ENCODE results near the gene MAGI2.

The MAGI2 gene

GRCh38 chr7:79453558-79454360 is at the start of gene MAGI2:
Gene MAGI2, minus strand, starts transcription at chr7:79453667. Its CDS starts 347 bp downstream, at chr7:79453320.
- DNase-seq (ENCODE audit: low read depth): peak; percentile 83

- DNase-seq (ENCODE audit: low read depth): no peak
Measured at GRCh38 chr7:79502151-79502550, 48.7 kb upstream of the MAGI2 start.

- no peak for DNase-seq (ENCODE audit: low read depth)
Measured at GRCh38 chr7:79500759-79501158, 47.3 kb upstream of the MAGI2 start.

- DNase-seq (ENCODE audit: low read depth): no peak
Measured at GRCh38 chr7:79497728-79498127, 44.3 kb upstream of the MAGI2 start.

- DNase-seq (ENCODE audit: low read depth): peak; percentile 4
Measured at GRCh38 chr7:79495544-79496272, 42.2 kb upstream of the MAGI2 start.

GRCh38 chr7:79494046-79494445 is 40.6 kb upstream of the MAGI2 start:
- no peak for DNase-seq (ENCODE audit: low read depth)

GRCh38 chr7:79489371-79489770 is 35.9 kb upstream of the MAGI2 start:
- no peak for DNase-seq (ENCODE audit: low read depth)

GRCh38 chr7:79478386-79478785 is 24.9 kb upstream of the MAGI2 start:
- no peak for DNase-seq (ENCODE audit: low read depth)

- DNase-seq (ENCODE audit: low read depth): no peak
Measured at GRCh38 chr7:79475455-79475854, 22.0 kb upstream of the MAGI2 start.

- no peak for DNase-seq (ENCODE audit: low read depth)
Measured at GRCh38 chr7:79471699-79472098, 18.2 kb upstream of the MAGI2 start.

GRCh38 chr7:79471283-79471682 is 17.8 kb upstream of the MAGI2 start:
- DNase-seq (ENCODE audit: low read depth): no peak

GRCh38 chr7:79465551-79465950 is 12.1 kb upstream of the MAGI2 start:
- DNase-seq (ENCODE audit: low read depth): no peak

- DNase-seq (ENCODE audit: low read depth): no peak
Measured at GRCh38 chr7:79464051-79464450, 10.6 kb upstream of the MAGI2 start.

- no peak for DNase-seq (ENCODE audit: low read depth)
Measured at GRCh38 chr7:79462390-79462789, 8.9 kb upstream of the MAGI2 start.

GRCh38 chr7:79461660-79462059 is 8.2 kb upstream of the MAGI2 start:
- no peak for DNase-seq (ENCODE audit: low read depth)

GRCh38 chr7:79459381-79459780 is 5.9 kb upstream of the MAGI2 start:
- DNase-seq (ENCODE audit: low read depth): peak; percentile 91

- DNase-seq (ENCODE audit: low read depth): no peak
Measured at GRCh38 chr7:79458796-79459195, 5.3 kb upstream of the MAGI2 start.

GRCh38 chr7:79455173-79455790 is 1.8 kb upstream of the MAGI2 start:
- no peak for DNase-seq (ENCODE audit: low read depth)

GRCh38 chr7:79454361-79454960 is 994 bp upstream of the MAGI2 start:
- DNase-seq (ENCODE audit: low read depth): no peak

- DNase-seq (ENCODE audit: low read depth): no peak
Measured at GRCh38 chr7:79453266-79453557, 255 bp downstream of the MAGI2 start.

- no peak for DNase-seq (ENCODE audit: low read depth)
Measured at GRCh38 chr7:79452495-79453265, 787 bp downstream of the MAGI2 start.

GRCh38 chr7:79452032-79452494 is 1.4 kb downstream of the MAGI2 start:
- DNase-seq (ENCODE audit: low read depth): peak; percentile 86
